CD8-positive, alpha-beta memory T cell (primary cell): ENCODE results near the gene GPR15LG. TPM values are rescaled to one million over a fixed set of nuclear protein-coding genes. Genes with fewer than 3 reads are reported as not detected.
"Not testable (repeated sequence)": the region's sequence is repeated elsewhere in the genome, so short reads cannot be mapped to it uniquely, and the experiment has no call there.

Source experiments
- CTCF ChIA-PET: fragments of 350-600 bp; sonication (Branson Sonifier 250); formaldehyde crosslinking; loops from one replicate; lab custom pipeline; 2021; ENCODE audit warnings: antibody characterized with exemption; lab: Charles Lee
- POLR2A ChIA-PET: fragments of 350-600 bp; sonication (Branson Sonifier 250); formaldehyde crosslinking; loops from one replicate; lab custom pipeline; 2021; ENCODE audit warnings: antibody characterized with exemption; lab: Charles Lee
- DNase-seq, 5 donors: peaks; one replicate each; pipeline versions ENCODE4 v3.0.0 to v3.0.0-alpha.2; 2020 to 2022; ENCODE audit warnings: mixed read lengths in 1 of 5
- H3K27ac ChIP-seq: one replicate; pipeline ENCODE4 v1.7.0; 2013; ENCODE audit warnings: low read depth, mild to moderate bottlenecking, low read length, moderate library complexity
- H3K27me3 ChIP-seq: 2 replicates; pipeline ENCODE4 v1.7.0; 2013; ENCODE audit warnings: low read length, mild to moderate bottlenecking; ENCODE audit not compliant: insufficient read depth, poor library complexity, severe bottlenecking
- H3K36me3 ChIP-seq: 2 replicates; pipeline ENCODE4 v1.7.0; 2013; ENCODE audit warnings: mild to moderate bottlenecking, low read length, moderate library complexity; ENCODE audit not compliant: insufficient read depth
- H3K4me1 ChIP-seq: 2 replicates; pipeline ENCODE4 v1.7.0; 2013; ENCODE audit warnings: mild to moderate bottlenecking, low read length, moderate library complexity; ENCODE audit not compliant: insufficient read depth
- H3K4me3 ChIP-seq: 2 replicates; pipeline ENCODE4 v1.7.0; 2013; ENCODE audit warnings: mild to moderate bottlenecking, low read length
- H3K9me3 ChIP-seq: 2 replicates; pipeline ENCODE4 v1.7.0; 2013; ENCODE audit warnings: mild to moderate bottlenecking, low read length
- H3K27ac Mint-ChIP-seq, 8 donors: one replicate each; pipeline ENCODE4 v1.8.0; 2020 to 2021; ENCODE audit warnings: mixed read lengths in 8 of 8, mild to moderate bottlenecking in 6 of 8, inconsistent platforms in 3 of 8, moderate library complexity in 3 of 8
- H3K27me3 Mint-ChIP-seq, 2 donors: one replicate each; pipeline ENCODE4 v1.8.0; 2020 to 2021; ENCODE audit warnings: mixed read lengths in 2 of 2, mild to moderate bottlenecking in 1 of 2, moderate library complexity in 1 of 2
- H3K36me3 Mint-ChIP-seq, 3 donors: one replicate each; pipeline ENCODE4 v1.8.0; 2020 to 2021; ENCODE audit warnings: mixed read lengths in 3 of 3, inconsistent platforms in 1 of 3, mild to moderate bottlenecking in 1 of 3
- H3K4me1 Mint-ChIP-seq, 3 donors: one replicate each; pipeline ENCODE4 v1.8.0; 2020 to 2021; ENCODE audit warnings: mixed read lengths in 3 of 3, inconsistent platforms in 1 of 3, mild to moderate bottlenecking in 1 of 3
- H3K4me3 Mint-ChIP-seq, 7 donors: one replicate each; pipeline ENCODE4 v1.8.0; 2020 to 2021; ENCODE audit warnings: mixed read lengths in 7 of 7, mild to moderate bottlenecking in 6 of 7, moderate library complexity in 4 of 7, inconsistent platforms in 2 of 7
- H3K9me3 Mint-ChIP-seq, 5 donors: one replicate each; pipeline ENCODE4 v1.8.0; 2020 to 2022; ENCODE audit warnings: mixed read lengths in 5 of 5, mild to moderate bottlenecking in 3 of 5, moderate library complexity in 2 of 5, inconsistent platforms in 1 of 5
- polyA plus RNA-seq: library from polyadenylated mRNA; unstranded; fragments of 300-500 nt; fragmentation: Illumina TruSeq; gene quantifications from one replicate; pipeline ENCODE4 v1.2.3, GENCODE V29; 2021
- total RNA-seq, 2 experiments: library from RNA; stranded (reverse); gene quantifications; one replicate each; pipeline ENCODE4 v1.2.3, GENCODE V29; 2021

The GPR15LG gene
- total and polyA plus RNA-seq, 3 experiments from 2014 or later, result not detected

DNA sequence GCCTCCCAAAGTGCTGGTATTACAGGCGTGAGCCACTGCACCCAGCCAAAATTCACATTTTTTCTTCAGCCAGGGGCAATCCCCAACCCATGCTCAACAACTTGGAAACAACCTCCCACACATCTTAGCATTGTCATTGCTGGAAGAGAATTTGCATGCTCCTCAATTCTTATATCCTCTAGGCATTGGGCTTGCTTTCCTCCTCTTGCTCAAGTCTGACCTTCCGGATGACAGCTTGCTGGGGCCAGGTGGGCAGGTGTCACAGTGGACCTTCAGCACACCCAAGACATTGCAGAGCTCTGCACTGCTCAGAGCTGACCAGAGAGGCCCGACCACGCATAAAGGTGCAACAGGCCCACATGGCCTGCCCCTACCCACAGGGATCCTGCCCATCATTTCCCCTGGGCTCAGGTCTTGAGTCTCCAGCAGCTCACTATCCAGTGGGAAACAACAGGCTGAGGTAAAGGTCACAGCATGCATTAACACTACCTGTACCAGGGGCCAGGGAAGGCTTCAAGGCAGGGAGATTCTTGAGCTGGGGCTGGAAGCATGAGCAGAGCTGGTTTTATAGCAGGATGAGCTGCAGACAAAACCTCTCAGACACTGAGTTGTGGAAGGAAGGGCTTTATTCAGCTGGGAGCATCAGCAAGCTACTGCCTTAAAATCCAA, 6.8 kb upstream of the GPR15LG start:
- Histone ChIP-seq H3K27me3 (no peaks in the 10 kb centered on the region), H3K27ac (no peak overlapping the region), H3K9me3 (no peaks in the 10 kb centered on the region), H3K4me3 (no peak overlapping the region), H3K4me1 (no peaks in the 10 kb centered on the region), H3K36me3 (no peaks in the 10 kb centered on the region)
- no peaks in the 10 kb centered on the region for H3K9me3 Mint-ChIP-seq
- CTCF ChIA-PET, result interaction anchor here (1.4 kb wide), 1 partner anchor 19 kb away, joined by 4 read pairs; no protein-coding TSS in a partner anchor
- H3K27me3 Mint-ChIP-seq, result peaks cover 5 to 14% of the 10 kb centered on the region in 2 donors
- no peak overlapping the region for H3K4me3 Mint-ChIP-seq
- H3K27ac Mint-ChIP-seq, result no peak overlapping the region
- H3K36me3 Mint-ChIP-seq, result peaks cover 0 to 11% (median 0%) of the 10 kb centered on the region in 3 donors
- H3K4me1 Mint-ChIP-seq, result no peaks in the 10 kb centered on the region
- POLR2A ChIA-PET, result no interaction called here
- DNase-seq, result no peak

DNA sequence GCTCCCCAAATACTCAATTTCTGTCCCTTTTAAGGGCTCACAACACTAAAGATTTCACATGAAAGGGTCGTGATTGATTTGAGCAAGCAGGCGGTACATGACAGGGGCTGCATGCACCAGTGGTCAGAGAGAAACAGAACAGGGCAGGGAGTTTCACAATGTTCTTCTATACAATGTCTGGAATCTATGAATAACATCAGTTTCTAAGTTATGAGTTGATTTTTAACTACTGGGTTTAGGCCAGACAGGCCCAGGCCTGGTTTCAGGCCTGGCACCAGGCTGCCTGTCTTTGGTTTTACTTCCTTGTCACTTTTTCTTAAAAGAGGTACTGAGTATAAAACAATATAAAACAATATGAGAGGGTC, 6.3 kb upstream of the GPR15LG start:
- H3K4me1 ChIP-seq, DNase-seq, H3K27ac ChIP-seq, H3K9me3 Mint-ChIP-seq, H3K27ac Mint-ChIP-seq, H3K4me1 Mint-ChIP-seq, H3K4me3 Mint-ChIP-seq, H3K27me3 ChIP-seq, H3K9me3 ChIP-seq, POLR2A ChIA-PET, H3K36me3 ChIP-seq, CTCF ChIA-PET, H3K4me3 ChIP-seq: not testable (repeated sequence)
- peaks cover 0 to 11% (median 0%) of the 10 kb centered on the region in 3 donors for H3K36me3 Mint-ChIP-seq
- peaks cover 5 to 14% of the 10 kb centered on the region in 2 donors for H3K27me3 Mint-ChIP-seq

- H3K27me3 ChIP-seq, H3K4me1 ChIP-seq, H3K9me3 ChIP-seq, H3K4me3 Mint-ChIP-seq, H3K4me1 Mint-ChIP-seq, DNase-seq, H3K9me3 Mint-ChIP-seq, H3K27ac ChIP-seq, H3K27ac Mint-ChIP-seq, H3K36me3 ChIP-seq, H3K4me3 ChIP-seq, POLR2A ChIA-PET: not testable (repeated sequence)
- Mint-ChIP-seq H3K27me3 (peaks cover 5 to 14% of the 10 kb centered on the region in 2 donors), H3K36me3 (peaks cover 0 to 11% (median 0%) of the 10 kb centered on the region in 3 donors)
- CTCF ChIA-PET, result interaction anchor here (1.0 to 1.1 kb wide), 3 partner anchors 9 to 38 kb away, joined by 3 to 4 read pairs (median 4); no protein-coding TSS in a partner anchor
Measured at GRCh38 chr10:84168382-84168781, 5.2 kb upstream of the GPR15LG start.

DNA sequence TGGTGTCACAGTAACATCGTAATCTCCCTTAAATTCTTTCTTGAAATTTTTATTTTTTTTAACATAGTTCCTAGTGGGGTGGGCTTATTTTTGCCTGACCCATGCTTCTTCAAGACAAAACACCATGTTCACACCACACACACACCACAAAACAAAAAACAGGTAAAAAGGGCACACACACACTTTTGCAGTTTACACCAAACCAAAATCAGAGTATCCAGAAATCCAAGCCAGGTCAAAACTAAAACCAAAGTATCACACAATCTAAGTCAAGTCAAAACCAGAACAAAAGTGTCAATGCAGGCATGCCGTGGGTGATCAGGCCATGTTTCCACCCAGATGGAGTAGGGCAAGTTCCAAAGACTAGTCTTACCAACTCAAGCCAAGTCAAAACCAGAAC, 2.4 kb upstream of the GPR15LG start:
- H3K27me3 Mint-ChIP-seq, H3K4me3 ChIP-seq, CTCF ChIA-PET, H3K27ac ChIP-seq, H3K27me3 ChIP-seq, H3K4me1 Mint-ChIP-seq, DNase-seq, H3K36me3 ChIP-seq, H3K9me3 Mint-ChIP-seq, POLR2A ChIA-PET, H3K4me1 ChIP-seq, H3K9me3 ChIP-seq, H3K4me3 Mint-ChIP-seq: not testable (repeated sequence)
- Mint-ChIP-seq H3K27ac (peak overlapping the region in 3 of 8 donors; percentile 29 to 66 (median 43)), H3K36me3 (peaks cover 0 to 11% (median 0%) of the 10 kb centered on the region in 3 donors)

GRCh38 chr10:84171700-84172466, 1.7 kb upstream of the GPR15LG start:
- CTCF ChIA-PET, result interaction anchor here (1.5 kb wide), 1 partner anchor 17 kb away, joined by 3 read pairs; no protein-coding TSS in a partner anchor
- H3K4me3 ChIP-seq, H3K9me3 Mint-ChIP-seq, DNase-seq, H3K27me3 Mint-ChIP-seq, H3K36me3 Mint-ChIP-seq, POLR2A ChIA-PET, H3K4me1 ChIP-seq, H3K27me3 ChIP-seq, H3K36me3 ChIP-seq, H3K4me3 Mint-ChIP-seq, H3K9me3 ChIP-seq, H3K27ac ChIP-seq: not testable (repeated sequence)
- H3K27ac Mint-ChIP-seq, result peak overlapping the region in 1 of 8 donors; percentile 26
- peaks cover 3 to 13% (median 11%) of the 10 kb centered on the region in 3 donors for H3K4me1 Mint-ChIP-seq

DNA sequence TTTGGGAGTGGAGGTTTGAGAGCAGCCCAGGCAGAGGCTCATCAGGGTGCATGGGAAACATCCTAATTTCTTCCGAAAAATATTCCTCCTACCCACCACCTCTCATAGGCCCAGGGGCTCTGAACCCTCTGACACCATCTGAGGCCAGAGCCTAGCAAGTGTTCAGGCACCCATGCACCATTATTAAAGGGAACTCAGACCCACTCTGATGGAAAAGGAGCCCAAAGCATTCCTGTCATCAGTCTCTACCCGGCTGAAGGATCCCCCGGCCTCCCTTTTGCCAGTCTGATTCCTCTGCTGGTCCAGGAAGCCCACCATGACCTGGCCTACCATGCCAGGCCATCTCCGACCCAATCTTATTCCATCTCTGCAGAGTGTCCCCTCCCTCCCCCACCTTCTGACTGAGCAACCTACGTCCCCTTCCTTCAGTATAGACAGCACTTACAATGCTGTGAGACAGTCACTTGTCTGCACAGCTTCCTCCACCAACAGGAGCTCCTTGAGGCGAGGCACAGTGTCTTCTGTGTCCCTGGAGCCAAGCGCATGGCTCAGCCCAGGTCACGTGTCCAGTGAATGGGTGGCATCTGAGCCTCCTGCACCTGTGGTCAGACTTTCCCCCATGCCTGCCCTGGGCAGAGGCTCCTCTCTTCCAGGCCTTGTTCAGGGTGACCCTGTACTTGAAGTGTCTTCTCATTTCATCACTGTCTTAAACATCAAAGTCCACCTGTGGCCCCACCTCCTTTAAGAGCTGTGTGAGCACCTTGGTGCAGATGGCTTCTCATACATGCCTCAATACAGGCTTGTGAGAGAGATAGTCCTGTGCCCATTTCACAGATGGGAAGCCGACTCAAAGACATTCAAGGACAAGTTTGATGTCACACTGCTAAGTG, 889 bp upstream of the GPR15LG start:
- Histone ChIP-seq H3K9me3 (no peaks in the 10 kb centered on the region), H3K36me3 (no peaks in the 10 kb centered on the region), H3K27me3 (no peaks in the 10 kb centered on the region), H3K4me1 (peaks cover 16% of the 10 kb centered on the region), H3K27ac (no peak overlapping the region), H3K4me3 (no peak overlapping the region)
- Mint-ChIP-seq H3K27me3 (no peaks in the 10 kb centered on the region), H3K4me3 (no peak overlapping the region), H3K36me3 (no peaks in the 10 kb centered on the region), H3K4me1 (peaks cover 3 to 14% (median 13%) of the 10 kb centered on the region in 3 donors), H3K9me3 (no peaks in the 10 kb centered on the region), H3K27ac (peak overlapping the region in 3 of 8 donors; percentile 26 to 70 (median 56))
- CTCF ChIA-PET, result interaction anchor here (1.5 kb wide), 1 partner anchor 18 kb away, joined by 3 read pairs; no protein-coding TSS in a partner anchor
- no peak for DNase-seq
- POLR2A ChIA-PET, result no interaction called here

GRCh38 chr10:84175436-84175835, 1.8 kb downstream of the GPR15LG start:
- Histone ChIP-seq H3K9me3 (no peaks in the 10 kb centered on the region), H3K4me1 (peaks cover 29% of the 10 kb centered on the region), H3K36me3 (no peaks in the 10 kb centered on the region), H3K4me3 (no peak overlapping the region), H3K27ac (no peak overlapping the region), H3K27me3 (no peaks in the 10 kb centered on the region)
- Mint-ChIP-seq H3K9me3 (no peaks in the 10 kb centered on the region), H3K27ac (peak overlapping the region in 4 of 8 donors; percentile 27 to 80 (median 46)), H3K4me3 (no peak overlapping the region), H3K4me1 (peaks cover 3 to 14% (median 13%) of the 10 kb centered on the region in 3 donors), H3K36me3 (no peaks in the 10 kb centered on the region), H3K27me3 (no peaks in the 10 kb centered on the region)
- CTCF ChIA-PET, result no interaction called here
- no peak for DNase-seq
- POLR2A ChIA-PET, result no interaction called here
